Measurements from ENCODE around the gene USH1C.

Gene USH1C

GRCh38 chr11:17579451-17579850 is 35.2 kb upstream of the USH1C start:
- H3K4me3 ChIP-seq (ENCODE audit: extremely low read depth, insufficient read depth, low read length, poor library complexity, severe bottlenecking), result no peak overlapping the region

GRCh38 chr11:17578958-17579357 is 34.7 kb upstream of the USH1C start:
- 89 to 97% methylated on average over 8 of the region's 8 CpGs for WGBS, 2 experiments (ENCODE audit: insufficient coverage in 2 of 2)
- no peak overlapping the region for H3K27ac ChIP-seq (ENCODE audit: low read depth, low read length, severe bottlenecking)

More at GRCh38 chr11:17579451-17579850, 35.2 kb upstream of the USH1C start:
- 93% methylated on average over 5 of the region's 7 CpGs for WGBS, 2 experiments (ENCODE audit: insufficient coverage in 2 of 2)
- Histone ChIP-seq H3K36me3 (ENCODE audit: control insufficient read depth, insufficient read depth, low read length) (no peaks in the 10 kb centered on the region), H3K9me3 (ENCODE audit: control insufficient read depth, low read length) (no peaks in the 10 kb centered on the region), H3K4me1 (ENCODE audit: control insufficient read depth, insufficient read depth, low read length, poor library complexity, severe bottlenecking) (no peaks in the 10 kb centered on the region), H3K27ac (ENCODE audit: low read depth, low read length, severe bottlenecking) (no peak overlapping the region)

GRCh38 chr11:17578296-17578695 is 34.1 kb upstream of the USH1C start:
- Histone ChIP-seq H3K36me3 (ENCODE audit: control insufficient read depth, insufficient read depth, low read length) (no peaks in the 10 kb centered on the region), H3K27ac (ENCODE audit: low read depth, low read length, severe bottlenecking) (no peak overlapping the region), H3K9me3 (ENCODE audit: control insufficient read depth, low read length) (no peaks in the 10 kb centered on the region), H3K4me3 (ENCODE audit: extremely low read depth, insufficient read depth, low read length, poor library complexity, severe bottlenecking) (no peak overlapping the region), H3K4me1 (ENCODE audit: control insufficient read depth, insufficient read depth, low read length, poor library complexity, severe bottlenecking) (no peaks in the 10 kb centered on the region)
- 96 to 98% methylated on average over 10 to 11 of the region's 11 CpGs for WGBS, 2 experiments (ENCODE audit: insufficient coverage in 2 of 2)

More at GRCh38 chr11:17578958-17579357, 34.7 kb upstream of the USH1C start:
- Histone ChIP-seq H3K4me1 (ENCODE audit: control insufficient read depth, insufficient read depth, low read length, poor library complexity, severe bottlenecking) (no peaks in the 10 kb centered on the region), H3K4me3 (ENCODE audit: extremely low read depth, insufficient read depth, low read length, poor library complexity, severe bottlenecking) (no peak overlapping the region), H3K9me3 (ENCODE audit: control insufficient read depth, low read length) (no peaks in the 10 kb centered on the region), H3K36me3 (ENCODE audit: control insufficient read depth, insufficient read depth, low read length) (no peaks in the 10 kb centered on the region)

GRCh38 chr11:17575431-17576425 is 31.5 kb upstream of the USH1C start:
- no peaks in the 10 kb centered on the region for H3K9me3 ChIP-seq (ENCODE audit: control insufficient read depth, low read length)
- 85 to 86% methylated on average over 11 to 12 of the region's 16 CpGs for WGBS, 2 experiments (ENCODE audit: insufficient coverage in 2 of 2)
- no peak overlapping the region for H3K4me3 ChIP-seq (ENCODE audit: extremely low read depth, insufficient read depth, low read length, poor library complexity, severe bottlenecking)
- H3K4me1 ChIP-seq (ENCODE audit: control insufficient read depth, insufficient read depth, low read length, poor library complexity, severe bottlenecking), result no peaks in the 10 kb centered on the region
- H3K27ac ChIP-seq (ENCODE audit: low read depth, low read length, severe bottlenecking), result no peak overlapping the region
- H3K36me3 ChIP-seq (ENCODE audit: control insufficient read depth, insufficient read depth, low read length), result no peaks in the 10 kb centered on the region

- 80 to 88% methylated on average over 5 to 9 of the region's 9 CpGs for WGBS, 2 experiments (ENCODE audit: insufficient coverage in 2 of 2)
- Histone ChIP-seq H3K27ac (ENCODE audit: low read depth, low read length, severe bottlenecking) (no peak overlapping the region), H3K4me1 (ENCODE audit: control insufficient read depth, insufficient read depth, low read length, poor library complexity, severe bottlenecking) (no peaks in the 10 kb centered on the region), H3K36me3 (ENCODE audit: control insufficient read depth, insufficient read depth, low read length) (no peaks in the 10 kb centered on the region), H3K9me3 (ENCODE audit: control insufficient read depth, low read length) (no peaks in the 10 kb centered on the region), H3K4me3 (ENCODE audit: extremely low read depth, insufficient read depth, low read length, poor library complexity, severe bottlenecking) (no peak overlapping the region)
These were observed 30.2 kb upstream of the USH1C start for GRCh38 chr11:17574141-17575091.

GRCh38 chr11:17573526-17573925 is 29.3 kb upstream of the USH1C start:
- Histone ChIP-seq H3K9me3 (ENCODE audit: control insufficient read depth, low read length) (no peaks in the 10 kb centered on the region), H3K36me3 (ENCODE audit: control insufficient read depth, insufficient read depth, low read length) (no peaks in the 10 kb centered on the region), H3K27ac (ENCODE audit: low read depth, low read length, severe bottlenecking) (no peak overlapping the region), H3K4me1 (ENCODE audit: control insufficient read depth, insufficient read depth, low read length, poor library complexity, severe bottlenecking) (no peaks in the 10 kb centered on the region), H3K4me3 (ENCODE audit: extremely low read depth, insufficient read depth, low read length, poor library complexity, severe bottlenecking) (no peak overlapping the region)
- WGBS, 2 experiments (ENCODE audit: insufficient coverage in 2 of 2), result 87 to 96% methylated on average over 2 to 3 of the region's 3 CpGs

GRCh38 chr11:17572791-17573460 is 28.7 kb upstream of the USH1C start:
- Histone ChIP-seq H3K4me1 (ENCODE audit: control insufficient read depth, insufficient read depth, low read length, poor library complexity, severe bottlenecking) (no peaks in the 10 kb centered on the region), H3K36me3 (ENCODE audit: control insufficient read depth, insufficient read depth, low read length) (no peaks in the 10 kb centered on the region), H3K27ac (ENCODE audit: low read depth, low read length, severe bottlenecking) (no peak overlapping the region), H3K9me3 (ENCODE audit: control insufficient read depth, low read length) (no peaks in the 10 kb centered on the region), H3K4me3 (ENCODE audit: extremely low read depth, insufficient read depth, low read length, poor library complexity, severe bottlenecking) (no peak overlapping the region)
- 89 to 96% methylated on average over 16 to 17 of the region's 20 CpGs for WGBS, 2 experiments (ENCODE audit: insufficient coverage in 2 of 2)

- Histone ChIP-seq H3K27ac (ENCODE audit: low read depth, low read length, severe bottlenecking) (no peak overlapping the region), H3K36me3 (ENCODE audit: control insufficient read depth, insufficient read depth, low read length) (no peaks in the 10 kb centered on the region), H3K9me3 (ENCODE audit: control insufficient read depth, low read length) (no peaks in the 10 kb centered on the region), H3K4me1 (ENCODE audit: control insufficient read depth, insufficient read depth, low read length, poor library complexity, severe bottlenecking) (no peaks in the 10 kb centered on the region), H3K4me3 (ENCODE audit: extremely low read depth, insufficient read depth, low read length, poor library complexity, severe bottlenecking) (no peak overlapping the region)
- WGBS, 2 experiments (ENCODE audit: insufficient coverage in 2 of 2), result 75 to 85% methylated on average over 3 of the region's 3 CpGs
These were observed 28.1 kb upstream of the USH1C start for GRCh38 chr11:17572359-17572690.

- Histone ChIP-seq H3K4me3 (ENCODE audit: extremely low read depth, insufficient read depth, low read length, poor library complexity, severe bottlenecking) (no peak overlapping the region), H3K9me3 (ENCODE audit: control insufficient read depth, low read length) (no peaks in the 10 kb centered on the region), H3K36me3 (ENCODE audit: control insufficient read depth, insufficient read depth, low read length) (no peaks in the 10 kb centered on the region), H3K27ac (ENCODE audit: low read depth, low read length, severe bottlenecking) (no peak overlapping the region), H3K4me1 (ENCODE audit: control insufficient read depth, insufficient read depth, low read length, poor library complexity, severe bottlenecking) (no peaks in the 10 kb centered on the region)
- 82 to 83% methylated on average over 6 to 14 of the region's 14 CpGs for WGBS, 2 experiments (ENCODE audit: insufficient coverage in 2 of 2)
These were observed 27.5 kb upstream of the USH1C start for GRCh38 chr11:17571431-17572358.
